Prostate gland (tissue), 2 donors: Measurements from ENCODE around the gene KCNK1.

Experiments
- CTCF ChIP-seq, 4 experiments: fragments of 200-600 bp in 2 of 4; fragments of 450-650 bp in 2 of 4; sonication (generic) in 2 of 4; IDR thresholded peaks; 1 replicate in 3 of 4; 2 replicates in 1 of 4; pipeline ENCODE4 v1.5.1; 2016 to 2019; ENCODE audit warnings: antibody characterized with exemption in 4 of 4, mild to moderate bottlenecking in 2 of 4, moderate library complexity in 2 of 4
- POLR2AphosphoS5 ChIP-seq: sonication (generic); formaldehyde crosslinking; IDR thresholded peaks from one replicate; pipeline ENCODE4 v1.6.1; 2017; ENCODE audit warnings: antibody characterized with exemption

- no peak for TF ChIP-seq POLR2AphosphoS5
- TF ChIP-seq CTCF (IDR thresholded peaks at IDR 0.05): no peak
These were observed 51.8 kb downstream of the KCNK1 start for GRCh38 chr1:233665575-233666270.
